Measurements from ENCODE around the gene MACF1.
"Not testable (repeated sequence)": the region's sequence is repeated elsewhere in the genome, so short reads cannot be mapped to it uniquely, and the experiment has no call there.

DNA sequence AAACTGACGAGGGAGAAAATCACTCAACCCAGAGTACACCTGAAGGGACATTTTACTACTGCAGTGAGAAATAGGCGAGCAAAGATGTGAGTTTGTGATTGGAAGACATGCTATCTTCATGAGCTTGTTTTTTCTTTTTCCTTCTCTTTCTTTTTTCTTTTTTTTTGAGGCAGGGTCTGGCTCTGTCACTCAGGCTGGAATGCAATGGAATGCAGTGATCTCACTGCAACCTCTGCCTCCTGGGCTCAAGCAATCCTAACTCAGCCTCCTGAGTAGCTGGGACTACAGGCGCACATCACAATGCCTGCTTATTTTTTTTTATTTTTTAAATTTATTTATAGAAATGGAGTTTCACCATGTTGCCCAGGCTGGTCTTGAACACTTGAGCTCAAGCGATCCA lies 312.3 kb downstream of the MACF1 start:
- not testable (repeated sequence) for TF ChIP-seq POLR2AphosphoS5, POLR2A (IDR thresholded peaks at IDR 0.05)
- TF ChIP-seq, protein P1, sequence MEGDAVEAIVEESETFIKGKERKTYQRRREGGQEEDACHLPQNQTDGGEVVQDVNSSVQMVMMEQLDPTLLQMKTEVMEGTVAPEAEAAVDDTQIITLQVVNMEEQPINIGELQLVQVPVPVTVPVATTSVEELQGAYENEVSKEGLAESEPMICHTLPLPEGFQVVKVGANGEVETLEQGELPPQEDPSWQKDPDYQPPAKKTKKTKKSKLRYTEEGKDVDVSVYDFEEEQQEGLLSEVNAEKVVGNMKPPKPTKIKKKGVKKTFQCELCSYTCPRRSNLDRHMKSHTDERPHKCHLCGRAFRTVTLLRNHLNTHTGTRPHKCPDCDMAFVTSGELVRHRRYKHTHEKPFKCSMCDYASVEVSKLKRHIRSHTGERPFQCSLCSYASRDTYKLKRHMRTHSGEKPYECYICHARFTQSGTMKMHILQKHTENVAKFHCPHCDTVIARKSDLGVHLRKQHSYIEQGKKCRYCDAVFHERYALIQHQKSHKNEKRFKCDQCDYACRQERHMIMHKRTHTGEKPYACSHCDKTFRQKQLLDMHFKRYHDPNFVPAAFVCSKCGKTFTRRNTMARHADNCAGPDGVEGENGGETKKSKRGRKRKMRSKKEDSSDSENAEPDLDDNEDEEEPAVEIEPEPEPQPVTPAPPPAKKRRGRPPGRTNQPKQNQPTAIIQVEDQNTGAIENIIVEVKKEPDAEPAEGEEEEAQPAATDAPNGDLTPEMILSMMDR (IDR thresholded peaks at IDR 0.05 in 8 of 11, conservative IDR thresholded peaks at IDR 0.05 in 3 of 11): not testable (repeated sequence)

Data from spleen (tissue), 7 donors.